ENCODE results near the gene JMY.

DNA sequence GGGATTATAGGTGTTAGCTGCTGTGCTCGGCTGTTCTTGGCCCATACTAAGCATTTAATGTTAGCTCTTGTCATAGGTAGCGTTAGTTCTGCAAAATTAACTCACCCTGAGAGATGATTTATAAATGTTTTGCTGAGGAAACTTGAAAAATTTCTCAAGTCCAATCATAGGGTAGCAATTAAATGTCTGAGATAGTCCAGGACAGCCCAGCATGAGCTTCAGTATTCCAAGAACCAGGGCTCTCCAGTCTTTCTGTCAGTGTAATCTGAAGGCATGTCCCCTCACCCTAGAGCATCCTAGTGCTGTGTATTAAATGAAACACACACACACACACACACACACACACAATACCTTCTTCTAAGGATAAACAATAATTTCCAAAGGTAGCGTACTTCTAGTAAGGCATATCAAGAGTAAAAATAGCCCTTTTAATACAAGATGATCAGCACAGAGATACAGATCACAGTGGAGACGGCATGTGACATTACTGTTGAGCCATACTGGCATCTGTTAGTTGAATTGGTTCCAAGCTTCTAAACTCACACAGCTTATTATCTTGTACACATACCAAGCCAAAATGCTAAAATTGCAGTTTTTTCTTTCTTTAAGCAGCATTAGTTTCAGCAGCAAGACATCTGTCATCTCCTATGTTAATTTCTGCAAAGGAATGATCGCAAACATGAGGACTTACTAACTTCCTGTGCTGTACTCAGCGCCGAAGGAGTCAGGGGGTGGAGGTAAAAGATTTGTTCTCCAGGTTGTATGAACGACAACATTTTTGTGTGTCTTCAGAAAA, 46.3 kb upstream of the JMY start:
- TF ChIP-seq, protein P1, sequence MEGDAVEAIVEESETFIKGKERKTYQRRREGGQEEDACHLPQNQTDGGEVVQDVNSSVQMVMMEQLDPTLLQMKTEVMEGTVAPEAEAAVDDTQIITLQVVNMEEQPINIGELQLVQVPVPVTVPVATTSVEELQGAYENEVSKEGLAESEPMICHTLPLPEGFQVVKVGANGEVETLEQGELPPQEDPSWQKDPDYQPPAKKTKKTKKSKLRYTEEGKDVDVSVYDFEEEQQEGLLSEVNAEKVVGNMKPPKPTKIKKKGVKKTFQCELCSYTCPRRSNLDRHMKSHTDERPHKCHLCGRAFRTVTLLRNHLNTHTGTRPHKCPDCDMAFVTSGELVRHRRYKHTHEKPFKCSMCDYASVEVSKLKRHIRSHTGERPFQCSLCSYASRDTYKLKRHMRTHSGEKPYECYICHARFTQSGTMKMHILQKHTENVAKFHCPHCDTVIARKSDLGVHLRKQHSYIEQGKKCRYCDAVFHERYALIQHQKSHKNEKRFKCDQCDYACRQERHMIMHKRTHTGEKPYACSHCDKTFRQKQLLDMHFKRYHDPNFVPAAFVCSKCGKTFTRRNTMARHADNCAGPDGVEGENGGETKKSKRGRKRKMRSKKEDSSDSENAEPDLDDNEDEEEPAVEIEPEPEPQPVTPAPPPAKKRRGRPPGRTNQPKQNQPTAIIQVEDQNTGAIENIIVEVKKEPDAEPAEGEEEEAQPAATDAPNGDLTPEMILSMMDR (IDR thresholded peaks at IDR 0.05): no peak
- no peak for TF ChIP-seq POLR2A (IDR thresholded peaks at IDR 0.05)
